Naive thymus-derived CD8-positive, alpha-beta T cell (primary cell): Measurements from ENCODE around the gene NPTN. TPM values are rescaled to one million over a fixed set of nuclear protein-coding genes. Genes with fewer than 3 reads are reported as not detected.
A peak's percentile ranks its signal among the peaks of the same experiment; 100 is the strongest.

ENCODE experiments used
- ATAC-seq, 2 donors: fragments of 150-1000 bp; cut with Tn5 transposase in 1 of 2; sonication (Bioruptor Pico), chemical (Tn5 transposase) in 1 of 2; 1 replicate in 1 of 2; 2 replicates in 1 of 2; pipeline ENCODE4 v1.10.0; 2021; ENCODE audit warnings: mild to moderate bottlenecking in 2 of 2, moderate library complexity in 2 of 2
- POLR2A ChIA-PET: fragments of 350-600 bp; sonication (Branson Sonifier 250); formaldehyde crosslinking; loops from one replicate; lab custom pipeline; 2021; ENCODE audit warnings: antibody characterized with exemption; lab: Charles Lee
- DNase-seq, 10 donors: peaks; one replicate each; pipeline versions ENCODE4 v3.0.0 to v3.0.0-alpha.2; 2020 to 2022
- H3K27ac Mint-ChIP-seq, 10 donors: one replicate each; pipeline ENCODE4 v1.8.0; 2020 to 2022; ENCODE audit warnings: mild to moderate bottlenecking in 10 of 10, mixed read lengths in 10 of 10, moderate library complexity in 4 of 10, inconsistent platforms in 1 of 10
- H3K27me3 Mint-ChIP-seq, 5 donors: one replicate each; pipeline ENCODE4 v1.8.0; 2021 to 2022; ENCODE audit warnings: mixed read lengths in 5 of 5
- H3K36me3 Mint-ChIP-seq, 3 donors: one replicate each; pipeline ENCODE4 v1.8.0; 2020 to 2022; ENCODE audit warnings: mixed read lengths in 3 of 3, mild to moderate bottlenecking in 2 of 3, inconsistent platforms in 1 of 3
- H3K4me1 Mint-ChIP-seq, 4 donors: one replicate each; pipeline ENCODE4 v1.8.0; 2021 to 2022; ENCODE audit warnings: mixed read lengths in 4 of 4
- H3K4me3 Mint-ChIP-seq, 10 donors: one replicate each; pipeline ENCODE4 v1.8.0; 2020 to 2022; ENCODE audit warnings: mild to moderate bottlenecking in 10 of 10, mixed read lengths in 10 of 10, moderate library complexity in 6 of 10, inconsistent platforms in 1 of 10
- H3K9me3 Mint-ChIP-seq, 9 donors: one replicate each; pipeline ENCODE4 v1.8.0; 2020 to 2022; ENCODE audit warnings: mixed read lengths in 9 of 9, mild to moderate bottlenecking in 3 of 9, inconsistent platforms in 1 of 9, moderate library complexity in 1 of 9
- polyA plus RNA-seq, 3 donors: library from polyadenylated mRNA; unstranded; fragments of 300-500 nt; fragmentation: Illumina TruSeq; gene quantifications; one replicate each; pipeline ENCODE4 v1.2.3, GENCODE V29; 2021
- total RNA-seq, 8 experiments: library from RNA in 2 of 8; stranded (reverse) in 2 of 8; gene quantifications; one replicate each; pipeline ENCODE4 v1.2.3 and lab custom pipeline; 2021 to 2026

Gene NPTN
- total and polyA plus RNA-seq, 5 experiments from 2014 or later, result 27.9 to 37.8 (median 36.6) TPM

- H3K36me3 Mint-ChIP-seq, result peaks cover 0 to 7% (median 3%) of the 10 kb centered on the region in 3 donors
- DNase-seq (no peak), ATAC-seq (no peak)
- H3K9me3 Mint-ChIP-seq, result no peaks in the 10 kb centered on the region
- POLR2A ChIA-PET, result no interaction called here
- H3K27me3 Mint-ChIP-seq, result peaks cover 0 to 8% (median 2%) of the 10 kb centered on the region in 5 donors
- H3K4me3 Mint-ChIP-seq, result no peak overlapping the region
- H3K4me1 Mint-ChIP-seq, result no peaks in the 10 kb centered on the region
- no peak overlapping the region for H3K27ac Mint-ChIP-seq
These were observed 91.7 kb downstream of the NPTN start for GRCh38 chr15:73541479-73541878.

GRCh38 chr15:73540161-73540560 is 93.0 kb downstream of the NPTN start:
- ATAC-seq, result no peak
- H3K4me1 Mint-ChIP-seq, result no peaks in the 10 kb centered on the region
- no peak overlapping the region for H3K27ac Mint-ChIP-seq
- no peak overlapping the region for H3K4me3 Mint-ChIP-seq
- peaks cover 0 to 4% (median 2%) of the 10 kb centered on the region in 5 donors for H3K27me3 Mint-ChIP-seq
- peaks cover 0 to 2% (median 2%) of the 10 kb centered on the region in 3 donors for H3K36me3 Mint-ChIP-seq
- no peak for DNase-seq
- H3K9me3 Mint-ChIP-seq, result no peaks in the 10 kb centered on the region
- POLR2A ChIA-PET, result no interaction called here

GRCh38 chr15:73539212-73540128 is 93.7 kb downstream of the NPTN start:
- Mint-ChIP-seq H3K27ac (no peak overlapping the region), H3K4me3 (no peak overlapping the region), H3K4me1 (no peaks in the 10 kb centered on the region), H3K36me3 (no peaks in the 10 kb centered on the region), H3K27me3 (peaks cover 0 to 2% (median 0%) of the 10 kb centered on the region in 5 donors), H3K9me3 (no peaks in the 10 kb centered on the region)
- DNase-seq, result no peak
- ATAC-seq, result no peak
- POLR2A ChIA-PET, result no interaction called here

GRCh38 chr15:73538563-73539211 is 94.5 kb downstream of the NPTN start:
- Mint-ChIP-seq H3K27me3 (peaks cover 0 to 2% (median 0%) of the 10 kb centered on the region in 5 donors), H3K4me3 (no peak overlapping the region), H3K36me3 (no peaks in the 10 kb centered on the region), H3K4me1 (no peaks in the 10 kb centered on the region), H3K9me3 (no peaks in the 10 kb centered on the region), H3K27ac (no peak overlapping the region)
- DNase-seq (no peak), ATAC-seq (no peak)
- POLR2A ChIA-PET, result no interaction called here

- Mint-ChIP-seq H3K27ac (no peak overlapping the region), H3K36me3 (no peaks in the 10 kb centered on the region), H3K4me3 (no peak overlapping the region), H3K27me3 (peaks cover 0 to 2% (median 0%) of the 10 kb centered on the region in 5 donors), H3K4me1 (no peaks in the 10 kb centered on the region), H3K9me3 (no peaks in the 10 kb centered on the region)
- ATAC-seq, result no peak
- POLR2A ChIA-PET, result no interaction called here
- DNase-seq, result no peak
These were observed 95.1 kb downstream of the NPTN start for GRCh38 chr15:73538123-73538522.

GRCh38 chr15:73530649-73531048 is 102.5 kb downstream of the NPTN start:
- POLR2A ChIA-PET, result no interaction called here

GRCh38 chr15:73527598-73527997 is 105.6 kb downstream of the NPTN start:
- Mint-ChIP-seq H3K4me3 (no peak overlapping the region), H3K27me3 (peaks cover 3 to 19% (median 4%) of the 10 kb centered on the region in 5 donors), H3K4me1 (no peaks in the 10 kb centered on the region), H3K27ac (no peak overlapping the region), H3K9me3 (peaks cover 0 to 6% (median 0%) of the 10 kb centered on the region in 9 donors), H3K36me3 (peaks cover 0 to 5% (median 0%) of the 10 kb centered on the region in 3 donors)
- no peak for DNase-seq
- ATAC-seq, result no peak
- POLR2A ChIA-PET, result no interaction called here

More at GRCh38 chr15:73530649-73531048, 102.5 kb downstream of the NPTN start:
- peaks cover 0 to 5% (median 0%) of the 10 kb centered on the region in 3 donors for H3K36me3 Mint-ChIP-seq
- peaks cover 0 to 6% (median 0%) of the 10 kb centered on the region in 9 donors for H3K9me3 Mint-ChIP-seq
- peaks cover 3 to 19% (median 4%) of the 10 kb centered on the region in 5 donors for H3K27me3 Mint-ChIP-seq
- DNase-seq, result no peak
- no peak overlapping the region for H3K27ac Mint-ChIP-seq
- no peaks in the 10 kb centered on the region for H3K4me1 Mint-ChIP-seq
- ATAC-seq, result no peak
- H3K4me3 Mint-ChIP-seq, result no peak overlapping the region

GRCh38 chr15:73524919-73525318 is 108.3 kb downstream of the NPTN start:
- H3K4me1 Mint-ChIP-seq, result no peaks in the 10 kb centered on the region
- DNase-seq, result no peak
- H3K27ac Mint-ChIP-seq, result no peak overlapping the region
- ATAC-seq, result no peak
- no peaks in the 10 kb centered on the region for H3K9me3 Mint-ChIP-seq
- H3K4me3 Mint-ChIP-seq, result no peak overlapping the region
- peaks cover 2 to 19% (median 4%) of the 10 kb centered on the region in 5 donors for H3K27me3 Mint-ChIP-seq
- no peaks in the 10 kb centered on the region for H3K36me3 Mint-ChIP-seq
- POLR2A ChIA-PET, result no interaction called here

GRCh38 chr15:73522011-73522410 is 111.2 kb downstream of the NPTN start:
- no peak for DNase-seq
- H3K9me3 Mint-ChIP-seq, result no peaks in the 10 kb centered on the region
- no peak for ATAC-seq
- POLR2A ChIA-PET, result no interaction called here
- H3K27me3 Mint-ChIP-seq, result peaks cover 2 to 8% (median 5%) of the 10 kb centered on the region in 5 donors
- no peak overlapping the region for H3K4me3 Mint-ChIP-seq
- H3K4me1 Mint-ChIP-seq, result peaks cover 0 to 3% (median 0%) of the 10 kb centered on the region in 4 donors
- no peaks in the 10 kb centered on the region for H3K36me3 Mint-ChIP-seq
- H3K27ac Mint-ChIP-seq, result no peak overlapping the region

- H3K9me3 Mint-ChIP-seq, result peaks cover 0 to 5% (median 0%) of the 10 kb centered on the region in 9 donors
- H3K27ac Mint-ChIP-seq, result peak overlapping the region in 1 of 10 donors; percentile 37
- ATAC-seq (no peak), DNase-seq (no peak)
- POLR2A ChIA-PET, result no interaction called here
- peaks cover 0 to 3% (median 0%) of the 10 kb centered on the region in 4 donors for H3K4me1 Mint-ChIP-seq
- H3K36me3 Mint-ChIP-seq, result peaks cover 0 to 6% (median 2%) of the 10 kb centered on the region in 3 donors
- H3K27me3 Mint-ChIP-seq, result peaks cover 0 to 10% (median 5%) of the 10 kb centered on the region in 5 donors
- H3K4me3 Mint-ChIP-seq, result peak overlapping the region in 1 of 10 donors; percentile 11
These were observed 114.1 kb downstream of the NPTN start for GRCh38 chr15:73518876-73519733.

- H3K4me3 Mint-ChIP-seq, result peak overlapping the region in 1 of 10 donors; percentile 11
- no peak for DNase-seq
- peaks cover 0 to 6% (median 2%) of the 10 kb centered on the region in 3 donors for H3K36me3 Mint-ChIP-seq
- H3K27ac Mint-ChIP-seq, result no peak overlapping the region
- H3K4me1 Mint-ChIP-seq, result peaks cover 0 to 3% (median 0%) of the 10 kb centered on the region in 4 donors
- peaks cover 0 to 5% (median 0%) of the 10 kb centered on the region in 9 donors for H3K9me3 Mint-ChIP-seq
- POLR2A ChIA-PET, result no interaction called here
- no peak for ATAC-seq
- H3K27me3 Mint-ChIP-seq, result peaks cover 0 to 10% (median 5%) of the 10 kb centered on the region in 5 donors
These were observed 114.9 kb downstream of the NPTN start for GRCh38 chr15:73518180-73518862.

- peaks cover 0 to 3% (median 0%) of the 10 kb centered on the region in 4 donors for H3K4me1 Mint-ChIP-seq
- H3K27me3 Mint-ChIP-seq, result peaks cover 0 to 10% (median 5%) of the 10 kb centered on the region in 5 donors
- no peak overlapping the region for H3K27ac Mint-ChIP-seq
- H3K9me3 Mint-ChIP-seq, result peaks cover 0 to 5% (median 0%) of the 10 kb centered on the region in 9 donors
- POLR2A ChIA-PET, result no interaction called here
- ATAC-seq (no peak), DNase-seq (no peak)
- no peak overlapping the region for H3K4me3 Mint-ChIP-seq
- H3K36me3 Mint-ChIP-seq, result peaks cover 0 to 6% (median 2%) of the 10 kb centered on the region in 3 donors
These were observed 115.6 kb downstream of the NPTN start for GRCh38 chr15:73517566-73517965.
